ENCODE measurements around the gene COL18A1. TPM values are rescaled to one million over a fixed set of nuclear protein-coding genes. Genes with fewer than 3 reads are reported as not detected.

COL18A1 gene
- total RNA-seq, 1 experiment from 2014 or later: 676 TPM

- Histone ChIP-seq H3K36me3 (ENCODE audit: control insufficient read depth, insufficient read depth, low read length) (no peaks in the 10 kb centered on the region), H3K4me3 (ENCODE audit: low read depth in 2 of 2, low read length in 2 of 2) (no peak overlapping the region), H3K27ac (ENCODE audit: low read length) (no peak overlapping the region), H3K4me1 (ENCODE audit: control insufficient read depth, insufficient read depth, low read length) (no peaks in the 10 kb centered on the region), H3K9me3 (ENCODE audit: control insufficient read depth, insufficient read depth, low read depth, low read length) (peaks cover 14% of the 10 kb centered on the region), H3K27me3 (ENCODE audit: control insufficient read depth, insufficient read depth, low read length) (no peaks in the 10 kb centered on the region)
- TF ChIP-seq REST (IDR thresholded peaks at IDR 0.05; ENCODE audit: insufficient read depth in 1 of 2, low read depth in 2 of 2, low read length in 1 of 2): no peak
- TF ChIP-seq TCF7L2 (IDR thresholded peaks at IDR 0.05; ENCODE audit: low read depth, low read length): no peak
- TF ChIP-seq POLR2AphosphoS5 (IDR thresholded peaks at IDR 0.05; ENCODE audit: low read depth, low read length): no peak
- no peak for TF ChIP-seq SIN3A (IDR thresholded peaks at IDR 0.05; ENCODE audit: borderline replicate concordance, insufficient read depth, low read depth, low read length)
- TF ChIP-seq CTCF (IDR thresholded peaks at IDR 0.05): no peak
- ATAC-seq (no peak), DNase-seq (ENCODE audit: low read depth, low spot score) (no peak)
- in situ Hi-C loops (cut with HindIII; ENCODE audit: low pct_unique_long_range_greater_than_20kb, low sequenced_read_pairs) (no loop called here), intact Hi-C loops (cut with micrococcal nuclease; ENCODE audit: unreplicated experiment) (no loop called here)
- POLR2A ChIA-PET: no interaction called here
- CTCF ChIA-PET: no interaction called here
- no TSS peak for BruUV-seq (replicated peaks)
Measured at GRCh38 chr21:45521241-45521640, 116.3 kb downstream of the COL18A1 start.

GRCh38 chr21:45522381-45522780 lies 117.4 kb downstream of the COL18A1 start:
- ATAC-seq (no peak), DNase-seq (ENCODE audit: low read depth, low spot score) (no peak)
- Histone ChIP-seq H3K27ac (ENCODE audit: low read length) (no peak overlapping the region), H3K4me1 (ENCODE audit: control insufficient read depth, insufficient read depth, low read length) (no peaks in the 10 kb centered on the region), H3K27me3 (ENCODE audit: control insufficient read depth, insufficient read depth, low read length) (no peaks in the 10 kb centered on the region), H3K4me3 (ENCODE audit: low read depth in 2 of 2, low read length in 2 of 2) (no peak overlapping the region), H3K36me3 (ENCODE audit: control insufficient read depth, insufficient read depth, low read length) (no peaks in the 10 kb centered on the region), H3K9me3 (ENCODE audit: control insufficient read depth, insufficient read depth, low read depth, low read length) (peaks cover 14% of the 10 kb centered on the region)
- BruUV-seq (replicated peaks): no TSS peak
- ChIA-PET POLR2A (no interaction called here), CTCF (interaction anchor here (0.6 kb wide), 1 partner anchor 10 kb away, joined by 3 read pairs; no protein-coding TSS in a partner anchor)
- TF ChIP-seq CTCF (IDR thresholded peaks at IDR 0.05) (no peak), TCF7L2 (IDR thresholded peaks at IDR 0.05; ENCODE audit: low read depth, low read length) (no peak), POLR2AphosphoS5 (IDR thresholded peaks at IDR 0.05; ENCODE audit: low read depth, low read length) (no peak), REST (IDR thresholded peaks at IDR 0.05; ENCODE audit: insufficient read depth in 1 of 2, low read depth in 2 of 2, low read length in 1 of 2) (no peak), SIN3A (IDR thresholded peaks at IDR 0.05; ENCODE audit: borderline replicate concordance, insufficient read depth, low read depth, low read length) (no peak)
- in situ Hi-C loops (cut with HindIII; ENCODE audit: low pct_unique_long_range_greater_than_20kb, low sequenced_read_pairs) (no loop called here), intact Hi-C loops (cut with micrococcal nuclease; ENCODE audit: unreplicated experiment) (no loop called here)

All from Panc1 (cell line).